HG03064 (cell line): ENCODE measurements around the gene LRP2BP.

Source experiments
- ATAC-seq: cut with Tn5 transposase; IDR thresholded peaks from one replicate; pipeline ENCODE4 v1.9.1; 2021; ENCODE audit warnings: low read depth; ENCODE audit not compliant: unreplicated experiment

LRP2BP gene

GRCh38 chr4:185395238-185395955 is at the start of gene LRP2BP:
TSS of gene LRP2BP (minus strand) at chr4:185395924. CDS start at chr4:185378186, 17,738 bp downstream.
- no peak for ATAC-seq

- ATAC-seq, result no peak
Observed at GRCh38 chr4:185445209-185445608, 49.5 kb upstream of the LRP2BP start.

- no peak for ATAC-seq
Observed at GRCh38 chr4:185441479-185441878, 45.8 kb upstream of the LRP2BP start.

DNA sequence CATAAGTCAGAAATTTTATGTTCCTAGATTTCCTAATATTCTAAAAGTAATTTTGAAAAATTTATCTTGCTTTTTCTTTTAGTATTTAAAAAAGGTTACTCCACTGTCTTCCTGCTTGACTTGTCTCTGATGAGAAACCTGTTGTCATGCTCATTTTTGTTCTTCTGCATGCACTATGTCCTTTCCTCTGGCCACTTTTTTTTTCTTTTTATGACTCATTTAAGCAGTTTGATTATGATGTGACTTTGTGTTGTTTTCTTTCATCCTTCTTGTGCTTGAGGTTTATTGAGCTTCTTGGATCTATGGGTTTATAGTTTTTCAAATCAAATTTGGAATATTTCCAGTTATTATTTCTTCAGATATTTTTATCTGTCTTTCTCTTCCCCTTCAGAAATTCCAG is 42.1 kb upstream of the LRP2BP start:
- no peak for ATAC-seq

GRCh38 chr4:185435466-185435865 is 39.7 kb upstream of the LRP2BP start:
- no peak for ATAC-seq

DNA sequence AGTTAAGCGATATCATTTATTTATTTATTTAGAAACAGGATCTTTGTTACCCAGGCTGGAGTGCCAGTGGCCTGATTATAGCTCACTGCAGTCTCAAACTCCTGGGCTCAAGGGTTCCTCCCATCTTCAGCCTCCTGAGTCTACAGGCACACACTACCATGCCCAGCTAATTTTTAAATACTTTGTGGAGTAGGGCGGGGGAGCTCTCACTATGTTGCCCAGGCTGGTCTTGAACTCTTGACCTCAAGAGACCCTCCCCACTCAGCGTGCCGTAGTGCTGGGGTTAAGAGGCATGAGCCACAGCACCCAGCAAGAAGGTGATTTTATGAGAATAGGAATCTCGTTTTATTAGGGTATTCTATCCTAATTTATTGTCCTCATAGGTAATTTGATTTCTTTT is 33.9 kb upstream of the LRP2BP start:
- ATAC-seq, result no peak

DNA sequence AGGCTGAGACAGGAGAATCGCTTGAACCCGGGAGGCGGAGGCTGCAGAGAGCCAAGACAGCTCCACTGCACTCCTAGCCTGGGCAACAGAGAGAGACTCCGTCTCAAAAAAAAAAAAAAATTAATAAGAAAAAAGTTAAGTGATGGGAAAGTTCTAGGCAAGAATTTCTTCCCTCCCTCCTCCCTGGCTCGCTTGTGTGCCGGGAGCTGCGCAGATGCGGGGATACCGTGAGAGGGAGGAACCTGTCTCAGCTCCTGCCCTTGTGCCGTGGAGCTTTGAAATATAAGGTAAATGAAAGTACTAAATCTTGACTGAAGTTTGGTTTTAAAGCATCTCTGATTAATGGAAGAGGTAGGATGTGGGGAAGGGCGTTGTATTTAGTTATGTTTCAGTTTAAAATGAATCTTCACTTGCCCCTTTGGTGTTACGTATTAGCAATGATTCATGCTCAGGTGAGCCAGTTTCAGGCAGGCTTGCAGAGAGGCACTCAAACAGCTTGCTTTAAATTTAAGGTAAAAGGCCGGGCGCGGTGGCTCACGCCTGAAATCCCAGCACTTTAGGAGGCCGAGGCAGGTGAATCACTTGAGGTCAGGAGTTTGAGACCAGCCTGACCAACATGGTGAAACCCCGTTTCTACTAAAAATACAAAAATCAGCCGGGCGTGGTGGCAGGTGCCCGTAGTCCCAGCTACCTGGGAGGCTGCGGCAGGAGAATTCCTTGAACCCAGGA is 31.4 kb upstream of the LRP2BP start:
- ATAC-seq, result no peak

DNA sequence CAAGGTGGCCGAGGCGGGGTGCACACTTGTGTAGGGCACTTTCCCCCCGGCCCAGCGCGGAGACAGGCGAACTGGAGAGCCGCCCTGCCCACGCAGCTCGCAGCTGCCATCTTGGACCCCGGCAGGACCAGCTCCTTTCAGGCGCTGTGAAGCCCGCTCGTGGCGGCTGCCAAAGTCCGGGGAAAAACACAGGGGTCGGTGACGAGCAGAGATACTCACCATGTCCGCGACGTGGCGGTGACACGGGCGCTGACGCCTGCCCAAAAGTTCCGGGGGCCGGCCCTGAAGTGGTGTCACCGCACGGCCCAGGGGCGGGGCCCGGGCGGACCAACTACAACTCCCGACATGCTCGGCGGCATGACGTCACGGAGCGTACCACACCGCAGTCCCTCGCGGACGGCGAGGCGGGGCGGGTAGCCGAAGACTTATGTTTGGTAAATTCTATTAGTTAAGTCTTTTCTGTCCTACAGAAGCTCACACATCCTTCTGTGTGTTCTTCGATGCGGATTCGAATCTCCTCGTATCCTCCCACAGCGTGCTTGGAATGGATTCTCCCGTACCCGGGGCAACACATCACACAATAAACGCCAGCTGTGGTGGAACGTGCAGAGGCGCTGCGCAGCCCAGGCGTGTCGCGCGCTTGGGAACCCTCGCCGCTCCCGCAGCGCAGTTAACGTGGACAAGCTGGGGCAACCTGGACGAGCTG is 30.1 kb upstream of the LRP2BP start, which contains the start of gene UFSP2:
Gene UFSP2 (minus strand): TSS at position 318 of the 706 bp plus-strand sequence. CDS start 96 bp downstream, at position 222.
- ATAC-seq, result peak; percentile 96

- no peak for ATAC-seq
Observed at GRCh38 chr4:185424905-185425646, 29.4 kb upstream of the LRP2BP start.

GRCh38 chr4:185421366-185422124 is 25.8 kb upstream of the LRP2BP start:
- no peak for ATAC-seq

DNA sequence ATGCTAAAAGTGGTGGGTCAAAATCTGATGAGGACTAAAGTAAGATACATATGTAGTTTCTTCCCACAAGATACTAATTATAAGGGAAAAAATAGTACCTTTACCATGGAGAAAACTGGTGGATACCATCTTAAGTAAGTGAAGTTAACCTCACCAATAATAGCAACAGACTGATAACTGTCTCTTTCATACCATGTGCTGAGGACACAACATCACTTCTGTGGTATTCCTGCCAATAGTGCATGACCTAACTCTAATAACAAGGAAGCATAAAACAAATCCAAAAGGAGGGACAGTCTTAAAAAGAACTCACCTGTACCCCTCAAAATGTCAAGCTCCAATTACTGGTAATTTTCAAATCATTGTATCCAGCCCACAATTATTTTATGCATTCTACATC is 21.2 kb upstream of the LRP2BP start:
- no peak for ATAC-seq

GRCh38 chr4:185412412-185412811 is 16.7 kb upstream of the LRP2BP start:
- ATAC-seq, result no peak

DNA sequence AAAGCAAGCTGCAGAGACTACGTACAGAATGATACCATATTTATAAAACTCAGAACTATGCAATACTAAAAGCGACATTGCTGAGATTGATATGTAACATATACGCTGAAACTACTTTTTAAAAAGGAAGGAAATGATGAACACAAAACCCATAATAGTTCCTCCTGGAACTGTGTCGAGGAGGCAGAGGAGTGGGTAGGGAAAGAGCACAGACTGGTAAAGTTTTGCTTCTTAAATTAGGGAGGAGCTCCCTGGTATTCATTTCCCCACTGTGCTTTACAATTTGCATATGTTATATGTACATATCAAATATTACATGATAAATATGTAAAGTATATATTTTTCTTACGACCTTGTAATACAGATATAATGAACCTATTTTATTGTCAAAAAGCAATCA is 16.1 kb upstream of the LRP2BP start:
- ATAC-seq, result no peak

GRCh38 chr4:185408432-185408831 is 12.7 kb upstream of the LRP2BP start:
- no peak for ATAC-seq

DNA sequence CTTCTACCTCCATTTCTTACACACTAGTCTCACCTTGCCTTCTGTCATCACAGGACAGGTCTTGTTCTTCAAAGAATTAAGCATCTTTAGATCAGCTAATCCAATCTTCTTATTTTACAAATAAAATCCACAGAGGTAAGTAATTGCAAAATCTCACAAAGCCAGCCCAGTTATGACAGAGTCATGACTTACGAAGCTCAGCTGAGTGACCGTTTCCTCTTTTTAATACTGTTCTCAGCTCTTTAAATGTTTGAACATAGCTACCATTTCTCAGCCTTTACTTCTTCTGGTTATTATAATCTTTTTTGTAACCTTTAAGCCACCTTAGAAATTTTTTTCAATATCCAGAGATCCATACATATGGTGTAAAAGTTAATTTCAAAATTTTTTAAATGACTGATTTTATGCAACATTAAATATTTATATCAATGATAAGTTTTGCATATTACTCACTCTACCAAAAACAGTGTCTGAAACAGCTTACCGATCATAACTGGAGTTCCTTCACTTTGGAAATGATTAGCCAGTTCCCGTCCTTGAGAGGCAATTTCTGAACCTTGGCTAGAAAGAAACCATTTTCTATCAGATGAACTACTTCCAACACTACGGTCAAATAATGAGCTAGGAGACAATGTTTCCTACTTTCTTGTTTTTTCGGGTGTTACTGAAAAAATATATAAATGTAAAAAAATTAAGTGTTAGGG is 9.7 kb upstream of the LRP2BP start:
- ATAC-seq, result no peak

DNA sequence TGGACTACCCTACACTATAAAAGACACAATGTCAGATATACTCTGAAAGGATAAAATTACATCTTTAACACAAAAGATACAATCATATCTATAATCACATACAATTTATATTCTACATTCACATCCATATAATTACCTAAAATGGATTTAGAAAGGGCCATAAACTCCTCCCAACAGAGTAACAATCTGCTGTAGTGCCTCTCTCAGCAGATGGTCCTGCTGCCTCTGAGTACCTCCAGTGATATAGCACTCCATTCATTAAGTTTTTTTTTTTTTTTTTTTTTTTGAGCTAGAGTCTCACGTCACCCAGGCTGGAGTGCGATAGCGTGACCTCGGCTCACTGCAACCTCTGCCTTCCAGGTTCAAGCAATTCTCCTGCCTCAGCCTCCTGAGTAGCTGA is 8.3 kb upstream of the LRP2BP start:
- no peak for ATAC-seq

DNA sequence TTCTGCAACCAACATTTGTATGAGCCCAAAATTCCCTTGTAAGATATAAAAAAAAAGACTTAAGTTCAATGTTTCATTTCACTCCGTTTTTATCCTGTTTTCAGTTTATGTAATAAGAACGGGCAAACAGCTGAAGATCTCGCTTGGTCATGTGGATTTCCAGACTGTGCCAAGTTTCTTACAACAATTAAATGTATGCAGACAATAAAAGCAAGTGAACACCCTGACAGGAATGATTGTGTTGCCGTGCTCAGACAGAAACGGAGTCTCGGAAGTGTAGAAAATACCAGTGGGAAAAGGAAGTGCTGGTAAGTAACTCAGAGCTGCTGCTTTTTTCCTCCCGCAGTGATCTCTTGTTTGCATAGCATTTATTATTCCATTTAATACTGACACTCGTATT is 3.7 kb upstream of the LRP2BP start:
- no peak for ATAC-seq

GRCh38 chr4:185398618-185399017 is 2.9 kb upstream of the LRP2BP start:
- ATAC-seq, result no peak

DNA sequence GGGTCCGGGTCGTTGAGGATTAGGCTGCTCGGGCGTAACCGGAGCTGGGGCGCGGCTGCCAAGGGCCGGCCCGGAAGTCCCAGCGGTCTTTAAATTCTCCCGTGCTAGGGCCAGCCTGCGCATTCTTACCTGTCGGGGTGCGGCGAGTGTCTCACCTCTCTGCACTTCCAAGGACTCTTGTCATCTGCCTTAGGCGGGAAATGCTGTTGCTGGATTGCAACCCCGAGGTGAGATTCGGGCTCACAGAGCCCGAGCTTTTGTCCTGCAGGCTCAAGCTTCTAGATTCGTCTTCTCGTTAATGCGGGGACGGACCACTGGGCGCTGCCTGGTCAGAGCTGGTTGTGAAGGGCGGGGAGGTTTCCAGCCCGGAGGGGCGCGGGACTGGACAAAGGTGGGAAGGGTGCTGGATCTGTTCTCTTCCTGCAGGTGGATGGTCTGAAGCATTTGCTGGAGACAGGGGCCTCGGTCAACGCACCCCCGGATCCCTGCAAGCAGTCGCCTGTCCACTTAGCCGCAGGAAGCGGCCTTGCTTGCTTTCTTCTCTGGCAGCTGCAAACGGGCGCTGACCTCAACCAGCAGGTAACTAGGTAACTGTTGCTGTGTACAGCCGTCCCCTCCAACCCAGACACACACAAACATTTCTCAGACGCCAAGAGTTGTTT is 1.1 kb upstream of the LRP2BP start, which contains the start of gene ANKRD37:
Gene ANKRD37 (plus strand): TSS at position 118 of the 662 bp plus-strand sequence. CDS start 83 bp downstream, at position 201.
- no peak for ATAC-seq
